ENCODE results near the gene GBP4.

The GBP4 gene

GRCh38 chr1:89170170-89171066, 28.3 kb downstream of the GBP4 start:
- Histone ChIP-seq H3K9me3 (ENCODE audit: low read length) (no peaks in the 10 kb centered on the region), H3K4me1 (ENCODE audit: insufficient read depth, low read length) (no peaks in the 10 kb centered on the region), H3K27ac (ENCODE audit: low read depth, low read length) (no peak overlapping the region), H3K9ac (ENCODE audit: low read length) (no peak overlapping the region), H3K36me3 (ENCODE audit: insufficient read depth, low read length) (no peaks in the 10 kb centered on the region), H3K4me3 (ENCODE audit: low read depth in 1 of 2, low read length in 2 of 2) (no peak overlapping the region), H3K27me3 (ENCODE audit: control insufficient read depth in 1 of 2, insufficient read depth in 2 of 2, low read length in 2 of 2) (no peaks in the 10 kb centered on the region)

- Histone ChIP-seq H3K4me3 (ENCODE audit: low read depth in 1 of 2, low read length in 2 of 2) (no peak overlapping the region), H3K4me1 (ENCODE audit: insufficient read depth, low read length) (no peaks in the 10 kb centered on the region)
These were observed 29.6 kb downstream of the GBP4 start for GRCh38 chr1:89169166-89169565.

GRCh38 chr1:89167590-89168230, 31.0 kb downstream of the GBP4 start:
- H3K27ac ChIP-seq (ENCODE audit: low read depth, low read length), result no peak overlapping the region
- no peaks in the 10 kb centered on the region for H3K36me3 ChIP-seq (ENCODE audit: insufficient read depth, low read length)
- H3K4me1 ChIP-seq (ENCODE audit: insufficient read depth, low read length), result no peaks in the 10 kb centered on the region

More at GRCh38 chr1:89169166-89169565, 29.6 kb downstream of the GBP4 start:
- Histone ChIP-seq H3K36me3 (ENCODE audit: insufficient read depth, low read length) (no peaks in the 10 kb centered on the region), H3K9ac (ENCODE audit: low read length) (no peak overlapping the region), H3K9me3 (ENCODE audit: low read length) (no peaks in the 10 kb centered on the region), H3K27me3 (ENCODE audit: control insufficient read depth in 1 of 2, insufficient read depth in 2 of 2, low read length in 2 of 2) (no peaks in the 10 kb centered on the region), H3K27ac (ENCODE audit: low read depth, low read length) (no peak overlapping the region)

GRCh38 chr1:89166705-89167104, 32.0 kb downstream of the GBP4 start:
- no peaks in the 10 kb centered on the region for H3K27me3 ChIP-seq (ENCODE audit: control insufficient read depth in 1 of 2, insufficient read depth in 2 of 2, low read length in 2 of 2)
- H3K9me3 ChIP-seq (ENCODE audit: low read length), result no peaks in the 10 kb centered on the region
- no peak overlapping the region for H3K9ac ChIP-seq (ENCODE audit: low read length)
- no peaks in the 10 kb centered on the region for H3K4me1 ChIP-seq (ENCODE audit: insufficient read depth, low read length)
- no peaks in the 10 kb centered on the region for H3K36me3 ChIP-seq (ENCODE audit: insufficient read depth, low read length)
- H3K27ac ChIP-seq (ENCODE audit: low read depth, low read length), result no peak overlapping the region
- H3K4me3 ChIP-seq (ENCODE audit: low read depth in 1 of 2, low read length in 2 of 2), result no peak overlapping the region

More at GRCh38 chr1:89167590-89168230, 31.0 kb downstream of the GBP4 start:
- no peaks in the 10 kb centered on the region for H3K27me3 ChIP-seq (ENCODE audit: control insufficient read depth in 1 of 2, insufficient read depth in 2 of 2, low read length in 2 of 2)
- no peak overlapping the region for H3K9ac ChIP-seq (ENCODE audit: low read length)
- no peak overlapping the region for H3K4me3 ChIP-seq (ENCODE audit: low read depth in 1 of 2, low read length in 2 of 2)
- H3K9me3 ChIP-seq (ENCODE audit: low read length), result no peaks in the 10 kb centered on the region

- Histone ChIP-seq H3K27ac (ENCODE audit: low read depth, low read length) (no peak overlapping the region), H3K4me3 (ENCODE audit: low read depth in 1 of 2, low read length in 2 of 2) (no peak overlapping the region), H3K27me3 (ENCODE audit: control insufficient read depth in 1 of 2, insufficient read depth in 2 of 2, low read length in 2 of 2) (no peaks in the 10 kb centered on the region), H3K9ac (ENCODE audit: low read length) (no peak overlapping the region), H3K4me1 (ENCODE audit: insufficient read depth, low read length) (no peaks in the 10 kb centered on the region), H3K36me3 (ENCODE audit: insufficient read depth, low read length) (no peaks in the 10 kb centered on the region), H3K9me3 (ENCODE audit: low read length) (no peaks in the 10 kb centered on the region)
These were observed 32.9 kb downstream of the GBP4 start for GRCh38 chr1:89165811-89166210.

GRCh38 chr1:89151047-89151446, 47.7 kb downstream of the GBP4 start:
- Histone ChIP-seq H3K36me3 (ENCODE audit: insufficient read depth, low read length) (no peaks in the 10 kb centered on the region), H3K9ac (ENCODE audit: low read length) (no peak overlapping the region), H3K27me3 (ENCODE audit: control insufficient read depth in 1 of 2, insufficient read depth in 2 of 2, low read length in 2 of 2) (no peaks in the 10 kb centered on the region), H3K4me1 (ENCODE audit: insufficient read depth, low read length) (no peaks in the 10 kb centered on the region), H3K4me3 (ENCODE audit: low read depth in 1 of 2, low read length in 2 of 2) (no peak overlapping the region), H3K27ac (ENCODE audit: low read depth, low read length) (no peak overlapping the region), H3K9me3 (ENCODE audit: low read length) (no peaks in the 10 kb centered on the region)

- Histone ChIP-seq H3K27ac (ENCODE audit: low read depth, low read length) (no peak overlapping the region), H3K36me3 (ENCODE audit: insufficient read depth, low read length) (no peaks in the 10 kb centered on the region), H3K27me3 (ENCODE audit: control insufficient read depth in 1 of 2, insufficient read depth in 2 of 2, low read length in 2 of 2) (no peaks in the 10 kb centered on the region), H3K9me3 (ENCODE audit: low read length) (no peaks in the 10 kb centered on the region), H3K9ac (ENCODE audit: low read length) (no peak overlapping the region), H3K4me1 (ENCODE audit: insufficient read depth, low read length) (no peaks in the 10 kb centered on the region), H3K4me3 (ENCODE audit: low read depth in 1 of 2, low read length in 2 of 2) (no peak overlapping the region)
These were observed 48.8 kb downstream of the GBP4 start for GRCh38 chr1:89149976-89150375.

GRCh38 chr1:89149229-89149628, 49.5 kb downstream of the GBP4 start:
- no peaks in the 10 kb centered on the region for H3K4me1 ChIP-seq (ENCODE audit: insufficient read depth, low read length)
- H3K4me3 ChIP-seq (ENCODE audit: low read depth in 1 of 2, low read length in 2 of 2), result no peak overlapping the region
- no peaks in the 10 kb centered on the region for H3K9me3 ChIP-seq (ENCODE audit: low read length)
- no peaks in the 10 kb centered on the region for H3K27me3 ChIP-seq (ENCODE audit: control insufficient read depth in 1 of 2, insufficient read depth in 2 of 2, low read length in 2 of 2)
- no peaks in the 10 kb centered on the region for H3K36me3 ChIP-seq (ENCODE audit: insufficient read depth, low read length)
- no peak overlapping the region for H3K27ac ChIP-seq (ENCODE audit: low read depth, low read length)
- no peak overlapping the region for H3K9ac ChIP-seq (ENCODE audit: low read length)

- H3K9me3 ChIP-seq (ENCODE audit: low read length), result no peaks in the 10 kb centered on the region
- H3K27ac ChIP-seq (ENCODE audit: low read depth, low read length), result no peak overlapping the region
- no peaks in the 10 kb centered on the region for H3K4me1 ChIP-seq (ENCODE audit: insufficient read depth, low read length)
- no peak overlapping the region for H3K4me3 ChIP-seq (ENCODE audit: low read depth in 1 of 2, low read length in 2 of 2)
- H3K9ac ChIP-seq (ENCODE audit: low read length), result no peak overlapping the region
- H3K36me3 ChIP-seq (ENCODE audit: insufficient read depth, low read length), result no peaks in the 10 kb centered on the region
- no peaks in the 10 kb centered on the region for H3K27me3 ChIP-seq (ENCODE audit: control insufficient read depth in 1 of 2, insufficient read depth in 2 of 2, low read length in 2 of 2)
These were observed 50.8 kb downstream of the GBP4 start for GRCh38 chr1:89147678-89148658.

- H3K27me3 ChIP-seq (ENCODE audit: control insufficient read depth in 1 of 2, insufficient read depth in 2 of 2, low read length in 2 of 2), result no peaks in the 10 kb centered on the region
- no peaks in the 10 kb centered on the region for H3K4me1 ChIP-seq (ENCODE audit: insufficient read depth, low read length)
- H3K4me3 ChIP-seq (ENCODE audit: low read depth in 1 of 2, low read length in 2 of 2), result no peak overlapping the region
- no peaks in the 10 kb centered on the region for H3K9me3 ChIP-seq (ENCODE audit: low read length)
- no peak overlapping the region for H3K9ac ChIP-seq (ENCODE audit: low read length)
- H3K36me3 ChIP-seq (ENCODE audit: insufficient read depth, low read length), result no peaks in the 10 kb centered on the region
- no peak overlapping the region for H3K27ac ChIP-seq (ENCODE audit: low read depth, low read length)
These were observed 52.0 kb downstream of the GBP4 start for GRCh38 chr1:89146721-89147120.

GRCh38 chr1:89143484-89143883, 55.3 kb downstream of the GBP4 start:
- Histone ChIP-seq H3K36me3 (ENCODE audit: insufficient read depth, low read length) (no peaks in the 10 kb centered on the region), H3K4me1 (ENCODE audit: insufficient read depth, low read length) (no peaks in the 10 kb centered on the region), H3K9ac (ENCODE audit: low read length) (no peak overlapping the region), H3K27me3 (ENCODE audit: control insufficient read depth in 1 of 2, insufficient read depth in 2 of 2, low read length in 2 of 2) (no peaks in the 10 kb centered on the region), H3K27ac (ENCODE audit: low read depth, low read length) (no peak overlapping the region), H3K9me3 (ENCODE audit: low read length) (no peaks in the 10 kb centered on the region), H3K4me3 (ENCODE audit: low read depth in 1 of 2, low read length in 2 of 2) (no peak overlapping the region)

Data from muscle layer of colon (tissue), 2 donors.